Measurements from ENCODE around the gene SMC2.

The SMC2 gene

DNA sequence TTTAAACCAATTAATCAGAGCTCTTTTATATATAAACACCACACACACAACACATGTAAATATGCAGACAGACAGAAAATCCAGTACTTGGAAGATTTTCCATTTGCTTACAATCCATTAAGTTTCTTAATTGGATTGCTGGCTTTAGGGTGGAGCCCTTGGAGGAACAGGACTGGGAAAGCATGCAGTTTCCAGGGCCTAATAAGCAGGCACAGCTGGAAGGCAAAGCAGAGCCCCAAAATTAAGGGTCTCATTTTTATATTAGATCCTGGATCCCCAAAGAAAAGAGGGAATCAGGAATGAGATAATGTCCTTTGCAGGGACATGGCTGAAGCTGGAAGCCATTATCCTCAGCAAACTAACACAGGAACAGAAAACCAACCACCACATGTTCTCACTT lies 13.1 kb upstream of the SMC2 start:
- no peaks in the 10 kb centered on the region for H4K20me1 ChIP-seq (ENCODE audit: insufficient read depth, low read length)
- H3K4me1 ChIP-seq (ENCODE audit: insufficient read depth, low read length, severe bottlenecking), result no peaks in the 10 kb centered on the region
- no peaks in the 10 kb centered on the region for H3K9me2 ChIP-seq (ENCODE audit: low read depth, low read length)
- H3K4me2 ChIP-seq (ENCODE audit: low read length), result no peak overlapping the region
- TF ChIP-seq, protein P1, sequence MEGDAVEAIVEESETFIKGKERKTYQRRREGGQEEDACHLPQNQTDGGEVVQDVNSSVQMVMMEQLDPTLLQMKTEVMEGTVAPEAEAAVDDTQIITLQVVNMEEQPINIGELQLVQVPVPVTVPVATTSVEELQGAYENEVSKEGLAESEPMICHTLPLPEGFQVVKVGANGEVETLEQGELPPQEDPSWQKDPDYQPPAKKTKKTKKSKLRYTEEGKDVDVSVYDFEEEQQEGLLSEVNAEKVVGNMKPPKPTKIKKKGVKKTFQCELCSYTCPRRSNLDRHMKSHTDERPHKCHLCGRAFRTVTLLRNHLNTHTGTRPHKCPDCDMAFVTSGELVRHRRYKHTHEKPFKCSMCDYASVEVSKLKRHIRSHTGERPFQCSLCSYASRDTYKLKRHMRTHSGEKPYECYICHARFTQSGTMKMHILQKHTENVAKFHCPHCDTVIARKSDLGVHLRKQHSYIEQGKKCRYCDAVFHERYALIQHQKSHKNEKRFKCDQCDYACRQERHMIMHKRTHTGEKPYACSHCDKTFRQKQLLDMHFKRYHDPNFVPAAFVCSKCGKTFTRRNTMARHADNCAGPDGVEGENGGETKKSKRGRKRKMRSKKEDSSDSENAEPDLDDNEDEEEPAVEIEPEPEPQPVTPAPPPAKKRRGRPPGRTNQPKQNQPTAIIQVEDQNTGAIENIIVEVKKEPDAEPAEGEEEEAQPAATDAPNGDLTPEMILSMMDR (IDR thresholded peaks at IDR 0.05; ENCODE audit: low read length), result no peak
- no peak for TF ChIP-seq EZH2 (IDR thresholded peaks at IDR 0.05; ENCODE audit: borderline replicate concordance, low read length)
- no peaks in the 10 kb centered on the region for H3F3A ChIP-seq (ENCODE audit: insufficient read depth, low read length)
- no peaks in the 10 kb centered on the region for H3K36me3 ChIP-seq (ENCODE audit: insufficient read depth, low read length)
- peaks cover 4% of the 10 kb centered on the region; the same call in 1 of the 2 replicates for H3K9me3 ChIP-seq (ENCODE audit: low read length)
- 0 out of 2 replicates have a peak, but pooled peaks cover 8% of the 10 kb centered on the region for H3K27me3 ChIP-seq (ENCODE audit: insufficient read depth, low read length)
- H3K4me3 ChIP-seq (ENCODE audit: low read depth, low read length, poor library complexity, severe bottlenecking), result no peak overlapping the region
- H3K27ac ChIP-seq (ENCODE audit: low read depth, low read length, poor library complexity, severe bottlenecking), result no peak overlapping the region
- no peak overlapping the region for H3K9ac ChIP-seq (ENCODE audit: low read length)
- no peaks in the 10 kb centered on the region for H3K79me2 ChIP-seq (ENCODE audit: insufficient read depth, low read length)
- H2AFZ ChIP-seq (ENCODE audit: low read length), result no peak overlapping the region

DNA sequence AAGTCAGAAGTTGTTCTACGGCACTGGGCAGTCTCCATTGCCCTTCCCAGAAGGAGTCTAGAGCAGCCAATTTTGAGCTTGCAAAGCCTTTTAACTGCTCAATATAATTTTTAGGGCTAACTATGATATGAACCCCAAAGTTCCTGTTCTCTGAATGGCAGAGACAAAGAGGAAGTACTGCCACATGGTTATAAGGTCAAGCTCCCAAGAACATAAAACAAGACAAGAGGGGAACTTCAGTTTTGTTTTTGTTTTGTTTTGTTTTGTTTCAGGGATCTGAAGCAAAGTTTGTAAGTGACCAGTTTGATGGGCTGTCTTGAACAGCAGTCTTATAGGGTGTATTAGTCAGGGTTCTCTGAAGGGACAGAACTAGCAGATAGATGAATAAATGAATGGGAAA lies 11.9 kb upstream of the SMC2 start:
- TF ChIP-seq, protein P1 (IDR thresholded peaks at IDR 0.05; ENCODE audit: low read length), result no peak
- Histone ChIP-seq H4K20me1 (ENCODE audit: insufficient read depth, low read length) (no peaks in the 10 kb centered on the region), H3K4me2 (ENCODE audit: low read length) (no peak overlapping the region), H3K9ac (ENCODE audit: low read length) (no peak overlapping the region), H3K4me1 (ENCODE audit: insufficient read depth, low read length, severe bottlenecking) (no peaks in the 10 kb centered on the region), H3K27ac (ENCODE audit: low read depth, low read length, poor library complexity, severe bottlenecking) (no peak overlapping the region), H3F3A (ENCODE audit: insufficient read depth, low read length) (no peaks in the 10 kb centered on the region), H3K9me3 (ENCODE audit: low read length) (peaks cover 4% of the 10 kb centered on the region; the same call in 1 of the 2 replicates), H3K79me2 (ENCODE audit: insufficient read depth, low read length) (no peaks in the 10 kb centered on the region), H3K4me3 (ENCODE audit: low read depth, low read length, poor library complexity, severe bottlenecking) (no peak overlapping the region), H3K36me3 (ENCODE audit: insufficient read depth, low read length) (no peaks in the 10 kb centered on the region), H3K27me3 (ENCODE audit: insufficient read depth, low read length) (0 out of 2 replicates have a peak, but pooled peaks cover 8% of the 10 kb centered on the region), H2AFZ (ENCODE audit: low read length) (no peak overlapping the region), H3K9me2 (ENCODE audit: low read depth, low read length) (no peaks in the 10 kb centered on the region)

DNA sequence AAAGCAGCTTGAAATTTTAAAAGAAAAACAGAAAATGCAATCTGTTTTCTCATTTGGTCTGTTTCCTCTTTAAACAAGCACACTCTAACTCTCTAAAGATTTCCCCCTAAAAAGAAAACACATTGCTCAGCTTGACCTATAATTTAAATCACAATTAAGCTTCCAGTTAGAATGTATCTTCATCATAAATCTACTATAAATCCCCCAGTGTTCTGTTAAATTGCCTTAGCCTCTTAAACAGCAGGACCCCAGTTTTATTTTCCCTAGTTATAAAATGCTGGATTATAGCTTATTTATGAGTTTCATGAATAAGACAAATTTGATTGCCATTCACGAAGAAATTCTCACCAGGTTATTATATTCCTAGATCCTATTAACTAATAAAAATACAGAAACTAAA lies 8.6 kb upstream of the SMC2 start:
- Histone ChIP-seq H3K4me2 (ENCODE audit: low read length) (no peak overlapping the region), H3K27ac (ENCODE audit: low read depth, low read length, poor library complexity, severe bottlenecking) (no peak overlapping the region), H3K4me3 (ENCODE audit: low read depth, low read length, poor library complexity, severe bottlenecking) (no peak overlapping the region), H3K27me3 (ENCODE audit: insufficient read depth, low read length) (no peaks in the 10 kb centered on the region), H3K9ac (ENCODE audit: low read length) (no peak overlapping the region), H3K79me2 (ENCODE audit: insufficient read depth, low read length) (no peaks in the 10 kb centered on the region), H2AFZ (ENCODE audit: low read length) (no peak overlapping the region), H3K9me2 (ENCODE audit: low read depth, low read length) (no peaks in the 10 kb centered on the region), H3K36me3 (ENCODE audit: insufficient read depth, low read length) (no peaks in the 10 kb centered on the region), H4K20me1 (ENCODE audit: insufficient read depth, low read length) (no peaks in the 10 kb centered on the region), H3K9me3 (ENCODE audit: low read length) (peaks cover 4% of the 10 kb centered on the region; the same call in 1 of the 2 replicates), H3K4me1 (ENCODE audit: insufficient read depth, low read length, severe bottlenecking) (no peaks in the 10 kb centered on the region), H3F3A (ENCODE audit: insufficient read depth, low read length) (no peaks in the 10 kb centered on the region)
- TF ChIP-seq EZH2 (IDR thresholded peaks at IDR 0.05; ENCODE audit: borderline replicate concordance, low read length), result no peak
- TF ChIP-seq, protein P1 (IDR thresholded peaks at IDR 0.05; ENCODE audit: low read length), result no peak

Measured in OCI-LY1 (cell line).